Daoy (cell line): ENCODE results near the gene NOXO1. TPM values are rescaled to one million over a fixed set of nuclear protein-coding genes. Genes with fewer than 3 reads are reported as not detected.

Source experiments
- DNase-seq: peaks from one replicate; pipeline ENCODE4 v3.0.0-alpha.2; 2015; ENCODE audit warnings: low read depth
- total RNA-seq: library from RNA; depleted of rRNA; stranded (reverse); fragments of >200 nt; shearing (Covaris generic); gene quantifications from 2 replicates; pipeline ENCODE4 v1.2.3, GENCODE V29; 2014

NOXO1 gene
- total RNA-seq, 1 experiment from 2014 or later: not detected

GRCh38 chr16:1979271-1980029 is 1.8 kb downstream of the NOXO1 start:
- DNase-seq: no peak

GRCh38 chr16:1978476-1979120 is 2.7 kb downstream of the NOXO1 start:
- no peak for DNase-seq

- DNase-seq: no peak
Measured at GRCh38 chr16:1977875-1978268, 3.4 kb downstream of the NOXO1 start.

GRCh38 chr16:1976951-1977874 is 4.1 kb downstream of the NOXO1 start:
- no peak for DNase-seq

DNA sequence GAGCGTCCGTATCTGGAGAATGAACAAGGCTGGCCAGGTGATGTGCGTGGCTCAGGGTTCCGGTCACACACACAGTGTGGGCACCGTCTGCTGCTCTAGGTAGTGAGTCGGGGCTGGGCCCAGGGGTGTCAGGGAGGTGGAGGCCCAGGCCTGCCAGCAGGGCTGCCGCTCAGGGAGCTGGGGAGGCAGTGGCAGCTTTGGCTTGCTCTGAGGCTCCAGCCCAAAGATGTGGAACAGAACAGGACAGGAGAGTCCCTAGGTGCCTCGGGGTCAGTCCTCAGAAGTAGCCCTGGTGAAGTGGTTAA is 5.1 kb downstream of the NOXO1 start:
- no peak for DNase-seq

DNA sequence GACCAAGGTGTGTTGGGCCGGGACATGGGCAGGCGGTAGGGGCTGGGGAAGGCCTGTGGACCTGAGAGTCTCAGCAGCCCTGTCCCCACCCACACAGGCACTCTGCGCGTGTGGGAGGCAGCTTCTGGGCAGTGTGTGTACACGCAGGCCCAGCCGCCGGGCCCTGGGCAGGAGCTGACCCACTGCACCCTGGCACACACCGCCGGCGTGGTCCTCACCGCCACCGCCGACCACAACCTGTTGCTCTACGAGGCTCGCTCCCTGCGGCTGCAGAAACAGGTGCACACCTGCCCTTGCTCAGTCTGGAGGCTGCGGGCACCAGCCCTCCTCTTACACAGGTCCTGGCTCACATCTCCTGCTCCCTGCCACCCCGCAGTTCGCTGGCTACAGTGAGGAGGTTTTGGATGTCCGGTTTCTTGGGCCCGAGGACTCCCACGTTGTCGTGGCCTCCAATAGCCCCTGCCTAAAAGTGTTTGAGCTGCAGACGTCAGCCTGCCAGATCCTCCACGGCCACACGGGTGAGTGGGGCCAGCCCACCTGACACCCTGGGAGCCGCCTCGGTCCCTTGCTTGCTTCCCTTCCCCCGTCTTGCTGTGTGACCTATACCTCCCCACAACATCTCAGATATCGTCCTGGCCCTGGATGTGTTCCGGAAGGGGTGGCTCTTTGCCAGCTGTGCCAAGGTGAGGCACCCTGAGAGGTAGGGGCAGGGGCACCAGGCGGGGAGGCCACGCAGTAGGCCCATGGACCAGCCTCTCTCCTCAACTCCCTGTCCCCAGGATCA is 5.6 kb downstream of the NOXO1 start:
- DNase-seq: no peak

DNA sequence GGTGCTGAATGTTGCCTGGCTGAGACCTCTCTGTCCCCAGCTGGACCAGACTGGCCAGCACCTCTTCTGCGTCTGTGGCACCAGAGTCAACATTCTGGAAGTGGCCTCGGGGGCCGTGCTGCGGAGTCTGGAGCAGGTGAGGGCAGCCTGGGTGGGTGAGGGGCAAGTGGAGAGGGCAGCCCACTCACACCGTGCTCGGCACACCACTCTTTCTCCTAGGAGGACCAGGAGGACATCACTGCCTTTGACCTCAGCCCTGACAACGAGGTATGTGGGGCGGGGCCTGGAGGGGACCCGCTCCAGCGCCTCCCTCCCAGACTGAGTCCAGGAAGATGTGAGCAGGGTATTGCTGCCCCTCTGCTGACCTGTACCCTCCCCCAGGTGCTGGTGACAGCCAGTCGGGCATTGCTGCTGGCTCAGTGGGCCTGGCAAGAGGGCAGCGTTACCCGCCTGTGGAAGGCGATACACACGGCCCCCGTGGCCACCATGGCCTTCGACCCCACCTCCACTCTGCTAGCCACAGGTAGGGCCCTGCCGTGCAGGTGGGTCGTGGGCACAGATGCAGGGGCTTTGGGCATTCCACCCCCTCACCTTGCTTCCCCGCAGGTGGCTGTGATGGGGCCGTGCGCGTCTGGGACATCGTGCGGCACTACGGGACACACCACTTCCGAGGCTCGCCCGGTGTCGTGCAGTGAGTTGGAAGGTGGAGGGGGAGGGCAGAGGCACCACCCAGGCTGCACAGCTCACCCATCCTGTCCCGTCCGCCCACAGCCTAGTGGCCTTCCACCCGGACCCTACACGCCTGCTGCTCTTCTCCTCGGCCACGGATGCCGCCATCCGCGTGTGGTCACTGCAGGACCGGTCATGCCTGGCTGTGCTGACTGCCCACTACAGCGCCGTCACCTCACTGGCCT is 6.9 kb downstream of the NOXO1 start:
- DNase-seq: no peak

- no peak for DNase-seq
Measured at GRCh38 chr16:1973461-1974156, 7.7 kb downstream of the NOXO1 start.

GRCh38 chr16:1972490-1972877 is 8.8 kb downstream of the NOXO1 start:
- DNase-seq: no peak

GRCh38 chr16:1971796-1972489 is 9.3 kb downstream of the NOXO1 start, which contains the start of gene TBL3:
Gene TBL3 (plus strand): TSS chr16:1972053. CDS start chr16:1972165, 112 bp downstream.
- peak; percentile 98 for DNase-seq

DNA sequence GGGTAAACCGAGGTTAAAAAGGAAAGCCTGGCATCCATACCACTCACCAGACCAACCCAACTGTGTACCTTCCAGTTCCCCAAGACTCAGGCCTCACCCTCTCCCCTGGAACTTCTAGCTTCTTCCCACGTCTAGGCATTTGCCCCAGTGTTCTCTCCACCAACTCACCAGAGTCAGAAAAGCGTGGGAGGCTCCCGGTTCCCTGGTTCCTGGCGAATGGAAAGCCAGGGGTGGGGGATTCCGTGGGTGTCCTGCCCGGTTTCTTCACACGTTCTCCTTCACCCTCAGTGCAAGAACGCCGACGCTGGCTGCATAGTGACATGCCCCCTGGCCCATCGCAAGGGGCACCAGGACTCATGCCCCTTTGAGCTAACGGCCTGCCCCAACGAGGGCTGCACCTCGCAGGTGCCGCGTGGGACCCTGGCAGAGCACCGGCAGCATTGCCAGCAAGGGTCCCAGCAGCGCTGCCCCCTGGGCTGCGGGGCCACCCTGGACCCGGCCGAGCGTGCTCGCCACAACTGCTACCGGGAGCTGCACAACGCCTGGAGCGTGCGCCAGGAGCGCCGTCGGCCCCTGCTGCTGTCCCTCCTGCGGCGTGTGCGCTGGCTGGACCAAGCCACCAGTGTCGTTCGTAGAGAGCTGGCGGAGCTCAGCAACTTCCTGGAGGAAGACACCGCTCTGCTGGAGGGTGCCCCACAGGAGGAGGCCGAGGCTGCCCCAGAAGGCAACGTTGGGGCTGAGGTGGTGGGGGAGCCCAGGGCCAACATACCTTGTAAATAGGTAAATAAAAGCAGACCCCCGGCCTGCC is 12.9 kb downstream of the NOXO1 start:
- DNase-seq: no peak

DNA sequence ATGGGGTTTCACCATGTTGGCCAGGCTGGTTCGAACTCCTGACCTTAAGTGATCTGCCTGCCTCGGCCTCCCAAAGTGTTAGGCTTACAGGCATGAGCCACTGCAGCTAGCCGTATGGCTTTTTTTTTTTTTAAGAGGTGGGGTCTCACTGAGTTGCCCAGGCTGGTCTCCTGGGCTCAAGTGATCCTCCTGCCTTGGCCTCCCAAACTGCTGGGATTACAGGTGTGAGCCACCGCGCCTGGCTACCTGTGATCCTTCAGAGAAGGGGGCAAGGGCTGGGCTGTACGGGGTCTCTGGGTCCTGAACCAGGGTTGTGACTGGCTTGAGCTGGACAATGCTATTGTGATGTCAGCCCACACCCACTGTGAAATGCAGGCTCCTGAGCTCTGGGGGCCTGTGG is 14.8 kb downstream of the NOXO1 start, which contains the start of gene RNF151:
Gene RNF151 (plus strand): TSS at position 397 of the 400 bp plus-strand sequence. CDS start 26 bp downstream, outside the sequence.
- no peak for DNase-seq

GRCh38 chr16:1965396-1966001 is 15.8 kb downstream of the NOXO1 start:
- no peak for DNase-seq

- DNase-seq: peak; percentile 97
Measured at GRCh38 chr16:1964506-1965395, 16.5 kb downstream of the NOXO1 start, which contains the start of gene RPS2. Gene RPS2 (minus strand): TSS chr16:1964826. CDS start chr16:1964625, 201 bp downstream.

- DNase-seq: no peak
Measured at GRCh38 chr16:1963806-1964505, 17.3 kb downstream of the NOXO1 start.
